ENCODE measurements around the gene HOXC5.
A peak's percentile ranks its signal among the peaks of the same experiment; 100 is the strongest.

HOXC5 gene

DNA sequence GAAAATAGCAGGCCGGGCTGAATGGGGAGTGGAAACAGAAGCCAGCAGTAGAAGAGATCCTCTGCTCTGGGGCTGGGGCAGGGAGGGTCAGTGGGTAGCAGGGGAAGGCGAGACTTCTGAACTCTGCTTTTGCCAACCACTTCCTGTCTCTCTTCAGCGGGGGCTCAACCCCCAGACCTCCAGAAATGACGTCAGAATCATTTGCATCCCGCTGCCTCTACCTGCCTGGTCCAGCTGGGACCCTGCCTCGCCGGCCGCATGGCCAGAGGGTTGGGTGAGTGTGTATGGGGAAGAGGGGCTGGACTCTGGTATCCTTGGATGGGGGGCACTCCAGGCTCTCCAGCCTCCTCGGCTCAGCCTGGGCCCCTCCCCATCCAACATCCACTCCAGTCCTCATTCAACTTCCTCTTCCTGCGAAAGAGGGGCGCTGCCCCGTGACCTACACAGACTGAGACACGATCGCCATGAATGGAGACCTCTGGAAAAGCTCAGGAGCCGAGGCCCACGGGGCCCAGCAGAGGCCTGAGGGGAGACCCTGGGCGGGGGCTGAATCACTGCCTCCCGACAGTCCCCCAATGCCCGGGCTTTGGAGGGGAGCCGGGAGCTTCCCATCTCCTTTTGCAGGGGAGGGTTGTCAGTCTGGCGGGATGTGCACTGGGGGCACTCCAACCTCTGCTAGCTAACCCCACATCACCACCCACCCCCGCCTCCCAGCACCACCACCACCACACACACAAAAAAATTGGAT, 20.3 kb downstream of the HOXC5 start:
- FAIRE-seq (no peak), DNase-seq (ENCODE audit: insufficient read length, low spot score) (no peak)
- TF ChIP-seq, protein P1, sequence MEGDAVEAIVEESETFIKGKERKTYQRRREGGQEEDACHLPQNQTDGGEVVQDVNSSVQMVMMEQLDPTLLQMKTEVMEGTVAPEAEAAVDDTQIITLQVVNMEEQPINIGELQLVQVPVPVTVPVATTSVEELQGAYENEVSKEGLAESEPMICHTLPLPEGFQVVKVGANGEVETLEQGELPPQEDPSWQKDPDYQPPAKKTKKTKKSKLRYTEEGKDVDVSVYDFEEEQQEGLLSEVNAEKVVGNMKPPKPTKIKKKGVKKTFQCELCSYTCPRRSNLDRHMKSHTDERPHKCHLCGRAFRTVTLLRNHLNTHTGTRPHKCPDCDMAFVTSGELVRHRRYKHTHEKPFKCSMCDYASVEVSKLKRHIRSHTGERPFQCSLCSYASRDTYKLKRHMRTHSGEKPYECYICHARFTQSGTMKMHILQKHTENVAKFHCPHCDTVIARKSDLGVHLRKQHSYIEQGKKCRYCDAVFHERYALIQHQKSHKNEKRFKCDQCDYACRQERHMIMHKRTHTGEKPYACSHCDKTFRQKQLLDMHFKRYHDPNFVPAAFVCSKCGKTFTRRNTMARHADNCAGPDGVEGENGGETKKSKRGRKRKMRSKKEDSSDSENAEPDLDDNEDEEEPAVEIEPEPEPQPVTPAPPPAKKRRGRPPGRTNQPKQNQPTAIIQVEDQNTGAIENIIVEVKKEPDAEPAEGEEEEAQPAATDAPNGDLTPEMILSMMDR (IDR thresholded peaks at IDR 0.05; ENCODE audit: insufficient read depth, missing control alignments): no peak

DNA sequence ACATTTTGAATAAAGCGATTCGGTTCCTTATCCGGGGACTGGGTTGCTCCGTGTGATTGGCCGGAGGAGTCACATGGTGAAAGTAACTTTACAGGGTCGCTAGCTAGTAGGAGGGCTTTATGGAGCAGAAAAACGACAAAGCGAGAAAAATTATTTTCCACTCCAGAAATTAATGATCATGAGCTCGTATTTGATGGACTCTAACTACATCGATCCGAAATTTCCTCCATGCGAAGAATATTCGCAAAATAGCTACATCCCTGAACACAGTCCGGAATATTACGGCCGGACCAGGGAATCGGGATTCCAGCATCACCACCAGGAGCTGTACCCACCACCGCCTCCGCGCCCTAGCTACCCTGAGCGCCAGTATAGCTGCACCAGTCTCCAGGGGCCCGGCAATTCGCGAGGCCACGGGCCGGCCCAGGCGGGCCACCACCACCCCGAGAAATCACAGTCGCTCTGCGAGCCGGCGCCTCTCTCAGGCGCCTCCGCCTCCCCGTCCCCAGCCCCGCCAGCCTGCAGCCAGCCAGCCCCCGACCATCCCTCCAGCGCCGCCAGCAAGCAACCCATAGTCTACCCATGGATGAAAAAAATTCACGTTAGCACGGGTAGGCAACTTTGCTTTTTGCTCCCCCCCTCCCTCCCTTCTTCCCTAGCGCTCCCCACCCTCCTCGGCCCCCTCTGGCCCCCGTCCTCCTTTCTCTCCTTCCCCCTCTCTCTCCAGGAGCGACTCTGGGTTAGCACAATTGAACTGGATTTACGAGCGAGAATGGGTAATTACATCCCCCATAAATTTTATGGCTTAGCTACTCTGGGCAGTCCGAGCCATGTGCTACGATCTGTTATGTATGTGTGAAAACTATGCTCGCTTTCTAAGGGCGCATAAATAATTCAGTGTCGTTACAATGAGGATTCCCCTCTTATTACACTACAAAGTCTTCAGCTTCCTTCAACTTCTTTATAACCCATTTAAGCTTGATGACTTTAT, 21.2 kb downstream of the HOXC5 start, which contains the start of gene HOXC4:
HOXC4 (plus strand) TSS at position 85 of the 991 bp plus-strand sequence; CDS start at position 173, 88 bp downstream.
- TF ChIP-seq, protein P1 (IDR thresholded peaks at IDR 0.05; ENCODE audit: insufficient read depth, missing control alignments): no peak
- DNase-seq (ENCODE audit: insufficient read length, low spot score): peak; percentile 70
- peak; percentile 69 for FAIRE-seq

DNA sequence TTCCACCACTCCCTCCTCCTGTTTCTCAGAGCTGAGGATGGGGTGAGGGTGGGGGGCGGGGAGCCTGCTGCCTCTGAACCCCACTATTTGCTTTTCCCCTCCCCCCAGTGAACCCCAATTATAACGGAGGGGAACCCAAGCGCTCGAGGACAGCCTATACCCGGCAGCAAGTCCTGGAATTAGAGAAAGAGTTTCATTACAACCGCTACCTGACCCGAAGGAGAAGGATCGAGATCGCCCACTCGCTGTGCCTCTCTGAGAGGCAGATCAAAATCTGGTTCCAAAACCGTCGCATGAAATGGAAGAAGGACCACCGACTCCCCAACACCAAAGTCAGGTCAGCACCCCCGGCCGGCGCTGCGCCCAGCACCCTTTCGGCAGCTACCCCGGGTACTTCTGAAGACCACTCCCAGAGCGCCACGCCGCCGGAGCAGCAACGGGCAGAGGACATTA, 21.9 kb downstream of the HOXC5 start:
- no peak for FAIRE-seq

DNA sequence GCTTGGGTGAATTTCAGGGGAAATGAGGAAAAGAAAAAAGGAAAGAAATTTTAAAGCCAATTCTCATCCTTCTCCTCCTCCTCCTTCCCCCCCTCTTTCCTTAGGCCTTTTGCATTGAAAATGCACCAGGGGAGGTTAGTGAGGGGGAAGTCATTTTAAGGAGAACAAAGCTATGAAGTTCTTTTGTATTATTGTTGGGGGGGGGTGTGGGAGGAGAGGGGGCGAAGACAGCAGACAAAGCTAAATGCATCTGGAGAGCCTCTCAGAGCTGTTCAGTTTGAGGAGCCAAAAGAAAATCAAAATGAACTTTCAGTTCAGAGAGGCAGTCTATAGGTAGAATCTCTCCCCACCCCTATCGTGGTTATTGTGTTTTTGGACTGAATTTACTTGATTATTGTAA, 22.7 kb downstream of the HOXC5 start:
- TF ChIP-seq, protein P1 (IDR thresholded peaks at IDR 0.05; ENCODE audit: insufficient read depth, missing control alignments): no peak
- DNase-seq (ENCODE audit: insufficient read length, low spot score) (no peak), FAIRE-seq (no peak)

More for the DNA sequence above, 21.9 kb downstream of the HOXC5 start:
- TF ChIP-seq, protein P1 (IDR thresholded peaks at IDR 0.05; ENCODE audit: insufficient read depth, missing control alignments): no peak
- DNase-seq (ENCODE audit: insufficient read length, low spot score): no peak

DNA sequence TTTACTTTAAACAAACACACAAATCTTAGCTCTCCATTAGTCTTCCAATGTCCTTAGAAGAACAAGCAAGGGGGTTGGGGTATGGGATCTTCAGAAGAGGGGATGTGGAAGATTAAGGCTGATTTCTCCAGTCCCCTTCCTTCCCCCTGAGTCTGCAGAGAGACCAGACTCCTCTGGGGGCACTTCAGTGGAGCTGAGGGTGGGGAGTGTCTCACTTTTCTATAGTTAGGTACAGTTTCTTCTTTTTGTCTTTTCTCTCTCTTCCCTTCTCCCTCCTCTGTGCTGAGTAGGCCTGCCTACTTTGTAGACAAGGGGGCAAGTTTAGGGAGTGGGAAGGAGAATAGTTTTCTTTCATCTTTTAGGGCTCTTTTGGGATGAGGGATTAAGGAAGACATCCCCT, 23.3 kb downstream of the HOXC5 start:
- DNase-seq (ENCODE audit: insufficient read length, low spot score) (no peak), FAIRE-seq (no peak)
- TF ChIP-seq, protein P1 (IDR thresholded peaks at IDR 0.05; ENCODE audit: insufficient read depth, missing control alignments): no peak

DNA sequence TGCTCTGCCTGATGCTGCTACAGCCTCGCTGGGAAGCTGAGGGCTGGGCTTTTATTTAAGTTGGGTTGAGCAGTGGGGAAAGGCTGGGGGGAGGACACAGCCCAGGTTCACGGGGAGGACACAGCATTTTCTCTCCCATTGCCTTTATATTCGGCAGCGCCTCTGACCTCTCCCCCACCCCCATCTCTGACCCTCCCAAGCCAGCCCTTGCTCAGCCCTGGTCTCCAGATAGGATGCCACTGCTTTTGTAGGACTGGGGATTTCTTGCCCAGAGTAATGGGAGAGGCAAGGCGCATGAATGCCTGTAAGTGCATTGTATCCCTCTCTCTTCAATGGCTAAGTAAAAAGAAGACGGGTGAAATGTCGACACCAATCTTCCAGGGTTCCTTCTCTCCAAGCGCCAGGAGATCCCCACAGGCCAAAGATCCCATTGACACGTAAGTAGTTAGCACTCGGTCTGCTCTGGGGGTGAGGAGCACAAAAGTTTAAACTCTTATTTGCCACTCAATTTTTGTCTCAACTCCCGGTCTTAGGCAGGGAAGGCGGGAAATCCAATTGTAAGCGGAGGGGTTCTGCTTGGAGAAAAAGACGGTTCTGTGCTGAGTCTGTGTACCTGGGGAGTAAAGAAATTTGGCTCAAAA, 25.4 kb downstream of the HOXC5 start:
- no peak for DNase-seq (ENCODE audit: insufficient read length, low spot score)
- TF ChIP-seq, protein P1 (IDR thresholded peaks at IDR 0.05; ENCODE audit: insufficient read depth, missing control alignments): no peak
- FAIRE-seq: no peak
